H9 (cell line): ENCODE measurements around the gene C10orf105. TPM values are rescaled to one million over a fixed set of nuclear protein-coding genes. Genes with fewer than 3 reads are reported as not detected.
A peak's percentile ranks its signal among the peaks of the same experiment; 100 is the strongest.

ENCODE experiments used
- DNase-seq: peaks from one replicate; pipeline ENCODE4 v3.0.0-alpha.2; 2017
- H2AFZ ChIP-seq: one replicate; pipeline ENCODE4 v1.6.1; 2013; ENCODE audit warnings: mild to moderate bottlenecking, low read length, control low read depth, moderate library complexity
- H2AK5ac ChIP-seq: 2 replicates; pipeline ENCODE4 v1.6.1; 2013; ENCODE audit warnings: low read length, control low read depth, mixed read lengths; ENCODE audit not compliant: insufficient read length
- H2BK120ac ChIP-seq: one replicate; pipeline ENCODE4 v1.6.1; 2013; ENCODE audit warnings: low read depth, mild to moderate bottlenecking, low read length, control low read depth, inconsistent platforms; ENCODE audit not compliant: poor library complexity, severe bottlenecking
- H2BK12ac ChIP-seq: 2 replicates; pipeline ENCODE4 v1.6.1; 2013; ENCODE audit warnings: low read length, control low read depth, mixed read lengths, low read depth; ENCODE audit not compliant: insufficient read length
- H2BK15ac ChIP-seq: 2 replicates; pipeline ENCODE4 v1.6.1; 2013; ENCODE audit warnings: low read depth, low read length, control low read depth
- H2BK20ac ChIP-seq: one replicate; pipeline ENCODE4 v1.6.1; 2013; ENCODE audit warnings: low read depth, mild to moderate bottlenecking, low read length, control low read depth, inconsistent platforms; ENCODE audit not compliant: poor library complexity, severe bottlenecking
- H2BK5ac ChIP-seq: 2 replicates; pipeline ENCODE4 v1.6.1; 2013; ENCODE audit warnings: low read length, control low read depth, mixed read lengths; ENCODE audit not compliant: insufficient read length
- H3K14ac ChIP-seq: 2 replicates; pipeline ENCODE4 v1.6.1; 2013; ENCODE audit warnings: low read length, control low read depth; ENCODE audit not compliant: insufficient read depth
- H3K18ac ChIP-seq: 2 replicates; pipeline ENCODE4 v1.6.1; 2013; ENCODE audit warnings: low read depth, mild to moderate bottlenecking, mixed read lengths, low read length, control low read depth; ENCODE audit not compliant: insufficient read length
- H3K23ac ChIP-seq: 2 replicates; pipeline ENCODE4 v1.6.1; 2013; ENCODE audit warnings: low read length, control low read depth, mixed read lengths, low read depth; ENCODE audit not compliant: insufficient read length
- H3K23me2 ChIP-seq: 2 replicates; pipeline ENCODE4 v1.6.1; 2013; ENCODE audit warnings: low read depth, mild to moderate bottlenecking, mixed read lengths, low read length, control low read depth; ENCODE audit not compliant: insufficient read length, poor library complexity, severe bottlenecking
- H3K27ac ChIP-seq: 2 replicates; pipeline ENCODE4 v1.5.1; 2013; ENCODE audit warnings: low read length, control low read depth, mixed read lengths, low read depth; ENCODE audit not compliant: insufficient read length
- H3K27me3 ChIP-seq: 2 replicates; pipeline ENCODE4 v1.6.1; 2013; ENCODE audit warnings: low read length, control low read depth, inconsistent platforms; ENCODE audit not compliant: insufficient read depth
- H3K4ac ChIP-seq: 2 replicates; pipeline ENCODE4 v1.6.1; 2013; ENCODE audit warnings: low read depth, mild to moderate bottlenecking, control low read depth, inconsistent platforms, low read length, moderate library complexity
- H3K4me1 ChIP-seq: 2 replicates; pipeline ENCODE4 v1.6.1; 2013; ENCODE audit warnings: low read length, control low read depth, inconsistent platforms; ENCODE audit not compliant: insufficient read depth
- H3K4me2 ChIP-seq: 2 replicates; pipeline ENCODE4 v1.6.1; 2013; ENCODE audit warnings: low read length, control low read depth, mixed read lengths; ENCODE audit not compliant: insufficient read length, insufficient read depth
- H3K56ac ChIP-seq: 2 replicates; pipeline ENCODE4 v1.6.1; 2013; ENCODE audit warnings: low read depth, mild to moderate bottlenecking, mixed read lengths, low read length, control low read depth; ENCODE audit not compliant: insufficient read length
- H3K79me1 ChIP-seq: 2 replicates; pipeline ENCODE4 v1.6.1; 2013; ENCODE audit warnings: low read depth, mild to moderate bottlenecking, moderate library complexity, low read length, control low read depth, inconsistent platforms; ENCODE audit not compliant: insufficient read depth, poor library complexity, severe bottlenecking
- H3K79me2 ChIP-seq: 2 replicates; pipeline ENCODE4 v1.6.1; 2013; ENCODE audit warnings: low read length, control low read depth, inconsistent platforms; ENCODE audit not compliant: insufficient read depth
- H3K9ac ChIP-seq: 2 replicates; pipeline ENCODE4 v1.6.1; 2013; ENCODE audit warnings: low read length, control low read depth, mixed read lengths; ENCODE audit not compliant: insufficient read length; ENCODE audit errors: extremely low read depth
- H3K9me3 ChIP-seq: one replicate; pipeline ENCODE4 v1.6.1; 2013; ENCODE audit warnings: low read depth, low read length, inconsistent platforms; ENCODE audit not compliant: control insufficient read depth
- H3T11ph ChIP-seq: one replicate; pipeline ENCODE4 v1.6.1; 2013; ENCODE audit warnings: mild to moderate bottlenecking, low read length, control low read depth, inconsistent platforms
- H4K20me1 ChIP-seq: one replicate; pipeline ENCODE4 v1.6.1; 2013; ENCODE audit not compliant: control insufficient read depth, insufficient read length, insufficient read depth
- H4K5ac ChIP-seq: 2 replicates; pipeline ENCODE4 v1.6.1; 2013; ENCODE audit warnings: low read depth, mild to moderate bottlenecking, mixed read lengths, low read length, control low read depth; ENCODE audit not compliant: insufficient read length
- H4K8ac ChIP-seq: replicated peaks from 2 replicates; pipeline ENCODE4 v1.6.1; 2013; ENCODE audit warnings: low read length, control low read depth, mixed read lengths, low read depth; ENCODE audit not compliant: insufficient read length
- H4K91ac ChIP-seq: 2 replicates; pipeline ENCODE4 v1.6.1; 2013; ENCODE audit warnings: low read depth, mild to moderate bottlenecking, moderate library complexity, mixed read lengths, low read length, control low read depth; ENCODE audit not compliant: insufficient read length
- H3K27ac Mint-ChIP-seq, 3 experiments: 2 replicates in 2 of 3; 3 replicates in 1 of 3; pipeline ENCODE4 v1.8.0; 2020 to 2021; ENCODE audit warnings: mixed read lengths in 3 of 3, mild to moderate bottlenecking in 1 of 3, moderate library complexity in 1 of 3
- H3K27me3 Mint-ChIP-seq: 2 replicates; pipeline ENCODE4 v1.8.0; 2021; ENCODE audit warnings: low read depth, mild to moderate bottlenecking, moderate library complexity, mixed read lengths
- H3K36me3 Mint-ChIP-seq, 3 experiments: 2 replicates in 2 of 3; 3 replicates in 1 of 3; pipeline ENCODE4 v1.8.0; 2020 to 2021; ENCODE audit warnings: low read depth in 3 of 3, mixed read lengths in 3 of 3; ENCODE audit not compliant: insufficient read depth in 1 of 3
- H3K4me1 Mint-ChIP-seq, 2 experiments: 2 replicates each; pipeline ENCODE4 v1.8.0; 2020; ENCODE audit warnings: mixed read lengths in 2 of 2
- H3K4me3 Mint-ChIP-seq, 2 experiments: 2 replicates in 1 of 2; 3 replicates in 1 of 2; pipeline ENCODE4 v1.8.0; 2020 to 2021; ENCODE audit warnings: mild to moderate bottlenecking in 2 of 2, mixed read lengths in 2 of 2, moderate library complexity in 1 of 2
- H3K9me3 Mint-ChIP-seq, 2 experiments: 2 replicates in 1 of 2; 3 replicates in 1 of 2; pipeline ENCODE4 v1.8.0; 2020; ENCODE audit warnings: mild to moderate bottlenecking in 2 of 2, mixed read lengths in 2 of 2, moderate library complexity in 1 of 2
- CTCF ChIP-seq: fragments of 200-600 bp; sonication (generic); conservative IDR thresholded peaks from 3 replicates; pipeline ENCODE4 v1.8.0; 2021; ENCODE audit warnings: antibody characterized with exemption, mild to moderate bottlenecking
- WGBS: extraction: QIAGEN DNeasy Blood & Tissue Kit; methylation state at CpG from one replicate; pipeline ENCODE4 v1.1.7; 2013; ENCODE audit warnings: missing lambda C conversion rate, low lambda C conversion rate, mixed read lengths; ENCODE audit not compliant: insufficient read length; ENCODE audit errors: extremely low coverage; 5-methylcytosine and 5-hydroxymethylcytosine counted together
- total RNA-seq: library from RNA; stranded (reverse); gene quantifications from 2 replicates; pipeline ENCODE4 v1.2.1, GENCODE V29; 2021

The C10orf105 gene
- total RNA-seq, 1 experiment from 2014 or later = 0.26 TPM

- H2BK12ac ChIP-seq = no peak overlapping the region
- no peak overlapping the region for H2AK5ac ChIP-seq
- H2BK20ac ChIP-seq = no peak overlapping the region
- no peaks in the 10 kb centered on the region for H3K4me1 ChIP-seq
- no peaks in the 10 kb centered on the region for H3K79me1 ChIP-seq
- Mint-ChIP-seq H3K4me3 (no peak overlapping the region), H3K27me3 (peaks cover 12% of the 10 kb centered on the region), H3K27ac (no peak overlapping the region), H3K36me3 (no peaks in the 10 kb centered on the region; a peak in 1 of 7 replicates), H3K9me3 (no peaks in the 10 kb centered on the region), H3K4me1 (peaks cover 3 to 14% of the 10 kb centered on the region in 2 experiments; a peak in 3 of 4 replicates)
- no peak overlapping the region for H4K91ac ChIP-seq
- H2BK15ac ChIP-seq = no peak overlapping the region
- H2AFZ ChIP-seq = no peak overlapping the region
- H3K9ac ChIP-seq = no peak overlapping the region
- H4K5ac ChIP-seq = no peak overlapping the region
- H3K27me3 ChIP-seq = no peaks in the 10 kb centered on the region
- H3K56ac ChIP-seq = no peak overlapping the region
- no CpG with 5 or more reads among the region's 10 CpGs for WGBS
- H3K27ac ChIP-seq = no peak overlapping the region
- H3K9me3 ChIP-seq = no peaks in the 10 kb centered on the region
- peak; percentile 98 for TF ChIP-seq CTCF
- no peak overlapping the region for H4K8ac ChIP-seq
- H3K4ac ChIP-seq = no peak overlapping the region
- no peaks in the 10 kb centered on the region for H3K79me2 ChIP-seq
- no peak overlapping the region for H2BK120ac ChIP-seq
- H2BK5ac ChIP-seq = no peak overlapping the region
- no peak overlapping the region for H3K4me2 ChIP-seq
- H3K23ac ChIP-seq = no peak overlapping the region
- H4K20me1 ChIP-seq = no peaks in the 10 kb centered on the region
- DNase-seq = peak; percentile 88
- H3T11ph ChIP-seq = no peak overlapping the region
- no peak overlapping the region for H3K18ac ChIP-seq
- H3K14ac ChIP-seq = no peak overlapping the region
- H3K23me2 ChIP-seq = no peaks in the 10 kb centered on the region
Measured at GRCh38 chr10:71708301-71708703, 11.3 kb downstream of the C10orf105 start.
